PC-9 (cell line): ENCODE results near the gene NPHP4. TPM values are rescaled to one million over a fixed set of nuclear protein-coding genes. Genes with fewer than 3 reads are reported as not detected.

Source experiments
- BruUV-seq: library from RNA; stranded (reverse); fragments of 400-500 nt; replicated peaks from 2 replicates; lab custom pipeline; 2021; lab: Mats Ljungman, UMichigan
- CTCF ChIA-PET: fragments of 300-600 bp; sonication (Branson Sonifier 250); formaldehyde crosslinking; loops from one replicate; lab custom pipeline; 2022; ENCODE audit warnings: antibody characterized with exemption; lab: Charles Lee
- POLR2A ChIA-PET: fragments of 300-600 bp; sonication (Branson Sonifier 250); formaldehyde crosslinking; loops from one replicate; lab custom pipeline; 2022; ENCODE audit warnings: antibody characterized with exemption; ENCODE audit not compliant: unreplicated experiment; lab: Charles Lee
- DNase-seq, 2 experiments: peaks; one replicate each; pipeline versions ENCODE4 v3.0.0 to v3.0.0-alpha.2; 2015 to 2022; ENCODE audit warnings: mixed read lengths in 1 of 2
- H2AFZ ChIP-seq: fragments of 200-600 bp; sonication (generic); 2 replicates; pipeline ENCODE4 v1.8.1; 2017; ENCODE audit warnings: antibody characterized with exemption
- H3F3A ChIP-seq: fragments of 200-600 bp; sonication (generic); 2 replicates; pipeline ENCODE4 v1.8.1; 2017; ENCODE audit warnings: antibody characterized with exemption, mild to moderate bottlenecking, low read depth; ENCODE audit not compliant: insufficient read depth
- H3K27ac ChIP-seq: fragments of 200-600 bp; sonication (generic); 2 replicates; pipeline ENCODE4 v1.6.1; 2016; ENCODE audit warnings: mixed run types
- H3K27me3 ChIP-seq: fragments of 200-600 bp; sonication (generic); 2 replicates; pipeline ENCODE4 v1.6.1; 2016; ENCODE audit warnings: low read depth, mixed run types; ENCODE audit not compliant: insufficient read depth
- H3K36me3 ChIP-seq: fragments of 200-600 bp; sonication (generic); 2 replicates; pipeline ENCODE4 v1.6.1; 2016; ENCODE audit warnings: low read depth, mixed run types
- H3K4me1 ChIP-seq: fragments of 200-600 bp; sonication (generic); replicated peaks from 2 replicates; pipeline ENCODE4 v1.6.1; 2016; ENCODE audit warnings: mixed run types; ENCODE audit not compliant: insufficient read depth
- H3K4me2 ChIP-seq: fragments of 200-600 bp; sonication (generic); 2 replicates; pipeline ENCODE4 v1.6.1; 2017; ENCODE audit warnings: mixed run types
- H3K4me3 ChIP-seq: fragments of 200-600 bp; sonication (generic); 2 replicates; pipeline ENCODE4 v1.6.1; 2016; ENCODE audit warnings: mixed run types
- H3K79me2 ChIP-seq: fragments of 200-600 bp; sonication (generic); 2 replicates; pipeline ENCODE4 v1.6.1; 2017; ENCODE audit warnings: low read depth, mixed run types
- H3K9me2 ChIP-seq: fragments of 200-600 bp; sonication (generic); 2 replicates; pipeline ENCODE4 v1.8.1; 2017; ENCODE audit warnings: mild to moderate bottlenecking; ENCODE audit not compliant: insufficient read depth
- H3K9me3 ChIP-seq: fragments of 200-600 bp; sonication (generic); 2 replicates; pipeline ENCODE4 v1.8.1; 2016; ENCODE audit warnings: low read depth; ENCODE audit not compliant: insufficient read depth
- H4K20me1 ChIP-seq: fragments of 200-600 bp; sonication (generic); 2 replicates; pipeline ENCODE4 v1.8.1; 2017; ENCODE audit not compliant: insufficient read depth
- CTCF ChIP-seq: fragments of 200-600 bp; sonication (generic); conservative IDR thresholded peaks from 2 replicates; pipeline ENCODE4 v1.6.1; 2017; ENCODE audit warnings: mixed run types, antibody characterized with exemption, mild to moderate bottlenecking, moderate library complexity
- EZH2 ChIP-seq: fragments of 200-600 bp; sonication (generic); IDR thresholded peaks from 2 replicates; pipeline ENCODE4 v1.8.0; 2017; ENCODE audit warnings: antibody characterized with exemption, low read depth
- intact Hi-C: fragments of 100-400 bp; cut with micrococcal nuclease; formaldehyde crosslinking; loops from one replicate; pipeline ENCODE4 v1.10.0; 2022; ENCODE audit not compliant: unreplicated experiment
- total RNA-seq: library from RNA; stranded (reverse); gene quantifications from 2 replicates; pipeline ENCODE4 v1.2.3, GENCODE V29; 2021

NPHP4 gene
- total RNA-seq, 1 experiment from 2014 or later, result 17.9 TPM

- POLR2A ChIA-PET, result no interaction called here
Observed at GRCh38 chr1:5891137-5891536, 101.1 kb downstream of the NPHP4 start.

GRCh38 chr1:5890346-5891106 lies 101.7 kb downstream of the NPHP4 start:
- no peak for TF ChIP-seq EZH2
- no peak for TF ChIP-seq CTCF
- no peak overlapping the region for H3K27ac ChIP-seq
- no peak overlapping the region for H2AFZ ChIP-seq
- H3K4me3 ChIP-seq, result no peak overlapping the region
- H3K9me2 ChIP-seq, result no peaks in the 10 kb centered on the region
- CTCF ChIA-PET, result no interaction called here
- POLR2A ChIA-PET, result no interaction called here
- no peak overlapping the region for H3K4me2 ChIP-seq
- intact Hi-C loops, result no loop called here
- BruUV-seq, result no TSS peak
- no peaks in the 10 kb centered on the region for H3K79me2 ChIP-seq
- DNase-seq, result no peak
- H3K27me3 ChIP-seq, result no peaks in the 10 kb centered on the region
- H3K9me3 ChIP-seq, result no peaks in the 10 kb centered on the region
- H3K36me3 ChIP-seq, result no peaks in the 10 kb centered on the region
- no peaks in the 10 kb centered on the region for H3F3A ChIP-seq
- no peaks in the 10 kb centered on the region for H4K20me1 ChIP-seq
- no peaks in the 10 kb centered on the region for H3K4me1 ChIP-seq

More at GRCh38 chr1:5891137-5891536, 101.1 kb downstream of the NPHP4 start:
- no peak for TF ChIP-seq EZH2
- no peak for TF ChIP-seq CTCF
- Histone ChIP-seq H3K4me3 (no peak overlapping the region), H3K79me2 (no peaks in the 10 kb centered on the region), H2AFZ (no peak overlapping the region), H3K27me3 (no peaks in the 10 kb centered on the region), H3K27ac (no peak overlapping the region), H3K36me3 (no peaks in the 10 kb centered on the region), H3K9me3 (no peaks in the 10 kb centered on the region), H3K9me2 (no peaks in the 10 kb centered on the region), H4K20me1 (no peaks in the 10 kb centered on the region), H3K4me1 (no peaks in the 10 kb centered on the region), H3K4me2 (no peak overlapping the region), H3F3A (no peaks in the 10 kb centered on the region)
- CTCF ChIA-PET, result no interaction called here
- BruUV-seq, result no TSS peak
- DNase-seq, result no peak
- intact Hi-C loops, result no loop called here

GRCh38 chr1:5889901-5890300 lies 102.3 kb downstream of the NPHP4 start:
- H3F3A ChIP-seq, result no peaks in the 10 kb centered on the region
- H3K36me3 ChIP-seq, result no peaks in the 10 kb centered on the region
- H3K9me3 ChIP-seq, result no peaks in the 10 kb centered on the region
- no TSS peak for BruUV-seq
- no peak for TF ChIP-seq CTCF
- TF ChIP-seq EZH2, result no peak
- no peak overlapping the region for H3K27ac ChIP-seq
- DNase-seq, result no peak
- H3K4me3 ChIP-seq, result no peak overlapping the region
- no peaks in the 10 kb centered on the region for H3K27me3 ChIP-seq
- no peak overlapping the region for H3K4me2 ChIP-seq
- no peaks in the 10 kb centered on the region for H3K9me2 ChIP-seq
- H3K4me1 ChIP-seq, result no peaks in the 10 kb centered on the region
- no peaks in the 10 kb centered on the region for H4K20me1 ChIP-seq
- intact Hi-C loops, result no loop called here
- ChIA-PET CTCF (no interaction called here), POLR2A (no interaction called here)
- H2AFZ ChIP-seq, result no peak overlapping the region
- H3K79me2 ChIP-seq, result no peaks in the 10 kb centered on the region
